COLO668 (cell line): ENCODE data around the gene MPO.

ENCODE experiments used
- DNase-seq: peaks from one replicate; lab custom pipeline; 2025; ENCODE audit not compliant: unreplicated experiment; lab: John Stamatoyannopoulos, UW

MPO gene

GRCh38 chr17:58279736-58280479 is 827 bp downstream of the MPO start:
- no peak for DNase-seq

GRCh38 chr17:58279016-58279711 is 1.6 kb downstream of the MPO start:
- DNase-seq: peak; percentile 26

- peak; percentile 26 for DNase-seq
Measured at GRCh38 chr17:58278661-58279015, 2.1 kb downstream of the MPO start.

GRCh38 chr17:58277802-58278595 is 2.7 kb downstream of the MPO start:
- no peak for DNase-seq

- DNase-seq: no peak
Measured at GRCh38 chr17:58277107-58277801, 3.5 kb downstream of the MPO start.

GRCh38 chr17:58276423-58276822 is 4.3 kb downstream of the MPO start:
- no peak for DNase-seq

- DNase-seq: no peak
Measured at GRCh38 chr17:58275417-58275816, 5.3 kb downstream of the MPO start.

- DNase-seq: no peak
Measured at GRCh38 chr17:58273453-58274104, 7.2 kb downstream of the MPO start.

GRCh38 chr17:58272367-58273280 is 8.1 kb downstream of the MPO start:
- DNase-seq: no peak

- no peak for DNase-seq
Measured at GRCh38 chr17:58271216-58271931, 9.4 kb downstream of the MPO start.

GRCh38 chr17:58270476-58271215 is 10.1 kb downstream of the MPO start:
- no peak for DNase-seq

- no peak for DNase-seq
Measured at GRCh38 chr17:58269557-58270291, 11.0 kb downstream of the MPO start.

- DNase-seq: no peak
Measured at GRCh38 chr17:58268774-58269556, 11.8 kb downstream of the MPO start.

GRCh38 chr17:58268326-58268725 is 12.4 kb downstream of the MPO start:
- DNase-seq: no peak

GRCh38 chr17:58267347-58268324 is 13.1 kb downstream of the MPO start:
- DNase-seq: no peak
